HG03045 (cell line): ENCODE results near the gene PODXL.

ENCODE experiments used
- ATAC-seq: cut with Tn5 transposase; IDR thresholded peaks from one replicate; pipeline ENCODE4 v1.9.1; 2021; ENCODE audit warnings: mild to moderate bottlenecking, moderate library complexity; ENCODE audit not compliant: unreplicated experiment

The PODXL gene

DNA sequence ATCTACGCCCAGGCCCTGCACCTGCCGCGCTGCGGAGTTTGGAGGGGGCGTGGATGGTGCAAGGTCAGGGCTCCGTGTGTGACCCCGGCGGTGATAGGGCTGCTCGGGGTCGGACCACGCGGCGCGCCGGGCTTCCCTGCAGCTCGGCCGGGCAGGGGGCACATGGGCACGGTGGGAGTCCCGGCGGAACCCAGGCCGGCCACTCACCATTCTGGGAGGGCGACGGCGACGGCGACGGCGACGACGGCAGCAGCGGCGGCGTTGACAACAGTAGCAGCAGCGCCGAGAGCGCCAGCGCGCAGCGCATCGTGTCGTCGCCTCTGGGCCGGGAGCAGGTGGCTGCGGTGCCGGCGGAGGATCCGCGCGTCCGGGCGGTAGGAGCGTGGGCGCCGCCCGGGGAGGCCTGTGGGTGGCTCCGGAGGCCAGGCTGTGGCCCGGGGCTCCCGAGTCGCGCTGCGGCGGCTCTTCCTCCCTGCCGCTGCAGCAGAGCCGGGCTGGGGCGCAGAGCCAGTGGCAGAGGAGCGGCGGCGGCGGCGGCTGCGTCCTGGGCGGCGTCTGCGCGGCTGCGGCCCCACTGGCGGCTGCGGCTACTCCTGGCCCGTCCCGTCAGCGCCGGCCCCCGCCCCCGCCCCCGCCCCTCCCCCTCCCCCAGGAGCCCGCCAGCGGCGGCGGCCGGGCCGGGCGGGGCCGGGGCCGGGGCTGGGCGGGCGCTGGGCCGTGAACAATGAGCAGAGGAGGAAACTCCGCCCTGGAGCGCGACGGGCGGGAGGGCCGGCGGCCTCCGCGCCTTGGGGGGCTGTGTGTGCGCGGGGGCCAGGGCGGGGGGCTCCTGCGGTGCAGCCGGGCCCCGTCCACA, at the start of gene PODXL:
PODXL (minus strand) TSS at position 576 of the 856 bp plus-strand sequence; CDS start at position 307, 269 bp downstream.
- ATAC-seq = peak; percentile 67

DNA sequence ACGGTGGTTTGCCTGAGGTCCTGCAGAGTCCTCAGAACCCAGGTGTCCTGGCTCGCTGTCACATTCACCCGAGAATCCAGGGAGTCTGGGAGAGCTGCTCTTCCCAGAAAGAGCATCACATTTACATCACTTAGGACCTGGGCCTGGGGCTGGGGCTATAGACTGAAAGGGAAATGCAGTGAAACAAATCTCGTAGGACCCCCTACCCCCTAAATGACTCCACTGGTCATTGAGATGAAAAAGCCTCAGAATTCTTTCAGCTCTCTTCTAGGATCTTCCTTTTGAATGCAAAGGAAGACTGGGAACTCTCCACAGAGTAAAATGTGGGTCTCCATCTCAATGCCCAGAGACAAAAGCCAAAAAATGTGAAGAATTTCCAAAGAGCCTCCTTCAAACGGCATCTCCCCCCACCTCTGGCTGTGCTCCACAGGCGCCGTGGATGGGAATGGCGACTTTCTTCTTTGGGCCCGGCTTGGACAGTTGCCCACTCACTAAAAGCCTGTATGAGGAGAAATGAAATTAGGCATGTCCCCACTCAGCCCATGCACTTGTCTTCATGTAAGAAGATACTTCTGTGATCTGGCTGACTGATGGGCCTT, 49.0 kb upstream of the PODXL start:
- no peak for ATAC-seq

DNA sequence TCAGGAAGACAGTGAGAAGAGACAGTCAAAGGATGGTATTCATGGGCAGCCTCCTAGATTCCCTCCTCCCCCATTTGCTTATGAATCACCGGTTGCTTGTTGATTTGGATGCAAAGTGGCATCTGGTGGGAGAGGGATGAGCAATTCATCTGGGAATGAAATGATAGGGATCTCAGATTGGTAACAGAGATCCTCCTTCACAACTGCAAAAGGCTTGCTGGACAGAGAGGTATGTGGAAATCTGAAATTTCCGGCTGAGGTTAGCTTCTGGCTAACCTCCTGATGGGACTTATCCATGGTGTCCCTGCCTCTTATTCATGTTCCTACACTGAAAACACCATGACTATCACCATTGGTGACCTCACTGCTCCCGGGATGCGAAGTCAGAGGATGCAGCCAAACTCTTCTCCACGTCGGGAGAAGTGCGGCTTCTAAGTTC, 48.4 kb upstream of the PODXL start:
- ATAC-seq = no peak

DNA sequence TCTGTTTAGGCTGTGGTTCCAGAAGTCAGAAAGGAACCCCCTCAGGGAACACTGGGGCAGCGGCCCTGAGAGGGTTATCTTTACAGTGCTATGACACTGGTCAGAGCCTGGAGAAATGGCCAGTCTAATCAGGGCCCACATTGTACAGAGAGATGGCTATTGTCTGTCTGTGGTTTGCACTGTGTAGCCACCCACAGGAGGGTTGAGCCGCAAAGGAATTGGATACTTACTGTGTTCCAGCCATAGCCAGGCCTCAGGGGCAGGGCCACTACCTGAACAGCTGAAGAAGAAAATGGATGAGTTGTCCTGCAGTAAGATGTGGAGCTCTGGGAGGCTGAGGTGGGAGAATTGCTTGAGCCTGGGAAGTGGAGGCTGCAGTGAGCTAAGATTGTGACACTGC, 47.5 kb upstream of the PODXL start:
- ATAC-seq = no peak

DNA sequence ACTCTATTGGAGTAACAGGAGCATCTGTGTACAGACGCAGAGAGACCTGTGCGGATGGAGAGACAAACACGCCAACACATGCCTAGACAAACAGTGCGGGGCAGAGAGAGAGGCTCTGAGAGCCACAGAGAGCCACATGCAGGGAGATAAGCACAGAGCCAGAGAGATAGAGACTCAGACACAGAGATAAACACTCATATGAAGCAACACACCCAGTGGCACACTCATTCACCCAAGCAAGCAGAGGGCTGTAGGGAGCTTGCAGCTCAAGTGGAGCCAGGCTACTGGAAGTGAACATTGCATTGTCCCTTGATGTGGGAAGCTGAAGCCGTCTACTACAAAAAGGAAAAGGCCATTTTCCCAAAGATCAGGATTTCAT, 46.6 kb upstream of the PODXL start:
- ATAC-seq = no peak

DNA sequence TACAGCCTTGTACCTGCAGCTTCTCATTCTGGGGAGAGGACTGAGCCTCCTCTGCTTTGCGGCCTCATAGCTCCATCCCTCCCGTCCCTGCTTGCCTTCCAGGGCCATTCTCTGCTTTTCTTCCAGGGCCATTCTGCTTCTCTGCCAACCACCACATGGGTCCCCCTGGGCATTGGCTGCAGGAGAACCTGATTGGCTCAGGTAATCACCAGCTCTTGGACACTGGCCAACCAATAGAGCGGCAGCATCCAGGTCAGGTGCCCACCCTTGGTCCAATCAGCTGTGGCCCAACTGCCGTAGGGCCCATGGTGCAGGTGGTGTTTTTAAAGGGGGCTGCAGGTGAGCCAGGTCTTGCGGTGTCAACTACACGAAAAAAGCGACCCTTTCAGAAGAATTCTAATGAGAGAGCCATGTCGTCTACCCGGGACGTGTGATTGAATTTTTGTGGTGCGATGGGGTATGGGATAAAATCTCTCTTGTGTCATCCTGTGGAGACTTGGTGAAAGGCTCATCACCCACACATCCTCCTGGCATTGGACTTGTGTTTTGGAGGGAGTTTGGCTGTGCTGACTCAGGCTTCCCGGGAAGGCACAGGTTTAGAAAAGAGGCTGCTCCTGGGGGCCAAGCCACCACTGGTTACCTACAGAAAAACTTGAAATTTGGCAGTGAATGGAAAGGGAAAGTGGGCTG, 46.0 kb upstream of the PODXL start:
- ATAC-seq = no peak

DNA sequence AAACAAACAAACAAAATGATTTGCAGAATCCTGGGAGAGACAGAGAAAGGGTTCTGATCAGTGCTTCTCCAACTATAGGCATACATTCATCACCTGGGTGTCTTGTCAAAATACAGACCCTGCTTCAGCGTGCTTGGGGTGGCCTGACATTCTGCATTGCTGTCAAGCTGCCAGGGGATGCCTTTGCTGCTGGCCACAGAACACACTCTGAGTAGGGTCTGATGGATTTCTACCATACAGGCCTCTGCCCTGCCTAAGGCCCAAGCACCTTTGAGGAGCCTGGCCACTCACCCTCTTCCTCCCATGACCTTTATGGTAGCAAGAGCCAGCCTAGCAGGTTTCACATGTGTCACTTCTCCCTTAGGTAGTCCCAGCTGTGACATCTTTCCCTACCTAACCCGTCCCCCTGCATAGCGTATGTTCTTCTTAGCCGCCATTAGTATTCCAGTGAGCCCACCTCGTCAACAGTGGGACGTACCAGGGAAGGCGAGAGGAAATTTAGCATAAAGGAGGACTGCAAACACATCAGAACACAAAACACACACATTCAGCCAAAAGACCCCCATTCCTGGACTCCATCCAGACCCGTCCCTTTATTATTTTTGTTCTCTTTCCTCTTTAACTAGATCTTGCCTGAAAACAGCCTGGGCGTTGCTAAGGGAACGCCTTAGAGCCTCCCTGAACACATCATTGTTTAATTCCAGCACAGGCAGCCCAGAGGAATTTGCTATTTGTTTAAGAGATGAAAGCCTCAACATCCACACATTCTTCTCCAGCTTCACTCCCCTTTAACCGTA, 43.9 kb upstream of the PODXL start:
- ATAC-seq = no peak

DNA sequence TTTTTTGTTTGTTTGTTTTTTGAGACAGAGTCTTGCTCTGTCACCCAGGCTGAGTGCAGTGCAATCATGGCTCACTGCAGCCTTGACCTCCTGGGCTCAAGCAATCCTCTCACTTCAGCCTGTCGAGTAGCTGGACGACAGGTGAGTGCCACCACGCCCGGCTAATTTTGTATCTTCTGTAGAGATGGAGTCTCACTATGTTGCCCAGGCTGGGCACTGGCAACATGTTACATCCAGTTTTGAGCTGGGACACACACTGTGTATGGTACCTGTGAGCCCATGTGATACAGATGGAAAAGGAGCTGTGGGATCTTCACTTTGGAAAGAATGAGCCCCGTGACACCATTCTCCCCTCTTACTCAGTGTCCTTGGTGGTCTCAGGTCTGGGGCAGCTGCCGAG, 40.4 kb upstream of the PODXL start:
- ATAC-seq = no peak

DNA sequence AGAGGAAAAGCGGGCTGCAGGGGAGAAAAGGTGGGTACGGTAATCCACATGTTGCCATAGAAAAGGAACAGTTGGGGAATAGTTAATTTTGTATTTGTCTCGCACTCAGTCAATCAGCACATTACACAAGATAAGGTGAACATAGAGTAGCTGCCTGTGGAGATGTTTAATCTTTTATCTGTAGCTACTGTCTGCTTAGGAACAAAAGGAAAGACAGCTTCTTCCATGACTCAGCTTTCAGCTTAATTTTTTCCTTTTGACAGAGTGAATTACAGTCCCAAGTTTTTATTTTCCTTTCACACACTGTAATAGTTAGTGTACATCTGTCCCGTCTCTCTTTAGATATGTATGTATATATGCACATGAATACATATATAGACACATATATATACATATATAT, 39.3 kb upstream of the PODXL start:
- no peak for ATAC-seq

DNA sequence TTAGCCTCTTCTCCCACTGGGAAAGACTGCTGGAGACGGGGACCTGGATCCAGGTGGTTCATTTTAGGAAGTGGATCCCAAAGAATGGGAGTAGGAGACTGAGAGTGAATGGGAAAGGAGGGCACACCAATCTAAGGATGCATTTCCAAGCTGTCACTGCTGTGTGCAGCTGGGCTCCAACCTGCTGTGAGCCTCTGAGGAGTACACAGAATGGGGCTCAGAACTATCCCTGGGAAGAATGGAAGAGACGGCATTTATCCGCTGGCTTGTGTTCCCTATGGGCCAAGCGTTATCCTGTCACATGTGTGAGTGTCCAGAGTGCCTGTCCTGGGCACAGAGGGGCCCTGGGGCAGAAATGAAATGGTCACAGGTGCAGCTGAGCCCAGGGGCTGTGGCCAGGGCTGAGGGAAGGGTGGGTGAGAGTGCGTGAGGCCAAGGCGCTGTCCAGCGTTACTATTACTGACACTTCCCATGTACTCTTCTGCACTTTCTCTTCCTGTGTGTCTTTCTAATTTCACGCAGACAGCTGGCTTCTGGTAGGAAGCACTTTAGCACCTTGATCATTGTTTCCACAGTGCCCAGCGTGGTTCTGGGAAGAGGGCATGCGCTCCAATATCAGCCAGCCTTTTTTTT, 35.4 kb upstream of the PODXL start:
- no peak for ATAC-seq

DNA sequence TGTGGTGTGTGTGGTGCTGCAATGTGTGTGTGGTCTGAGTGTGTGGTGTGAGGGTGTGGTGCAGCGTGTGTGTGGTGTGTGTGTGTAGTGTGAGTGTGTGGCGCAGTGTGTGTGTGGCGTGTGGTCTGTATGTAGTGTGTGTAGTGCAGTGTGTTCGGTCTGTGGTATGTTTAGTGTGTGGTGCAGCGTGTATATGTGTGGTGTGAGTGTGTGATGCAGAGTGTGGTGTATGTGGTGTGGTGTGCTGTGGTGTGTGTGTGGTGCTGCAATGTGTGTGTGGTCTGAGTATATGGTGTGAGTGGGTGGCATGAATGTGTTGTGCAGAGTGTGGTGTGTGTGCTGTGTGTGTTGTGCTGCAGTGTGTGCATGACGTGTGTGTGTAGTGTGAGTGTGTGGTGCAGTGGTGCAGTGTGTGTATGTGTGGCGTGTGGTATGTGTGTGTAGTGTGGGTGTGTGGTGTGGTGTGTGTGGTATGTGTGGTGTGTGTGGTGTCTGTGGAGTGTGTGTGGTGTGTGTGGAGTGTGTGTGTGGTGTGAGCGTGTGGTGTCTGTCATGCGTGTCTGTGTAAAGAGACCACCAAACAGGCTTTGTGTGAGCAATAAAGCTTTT, 31.0 kb upstream of the PODXL start:
- ATAC-seq = no peak

DNA sequence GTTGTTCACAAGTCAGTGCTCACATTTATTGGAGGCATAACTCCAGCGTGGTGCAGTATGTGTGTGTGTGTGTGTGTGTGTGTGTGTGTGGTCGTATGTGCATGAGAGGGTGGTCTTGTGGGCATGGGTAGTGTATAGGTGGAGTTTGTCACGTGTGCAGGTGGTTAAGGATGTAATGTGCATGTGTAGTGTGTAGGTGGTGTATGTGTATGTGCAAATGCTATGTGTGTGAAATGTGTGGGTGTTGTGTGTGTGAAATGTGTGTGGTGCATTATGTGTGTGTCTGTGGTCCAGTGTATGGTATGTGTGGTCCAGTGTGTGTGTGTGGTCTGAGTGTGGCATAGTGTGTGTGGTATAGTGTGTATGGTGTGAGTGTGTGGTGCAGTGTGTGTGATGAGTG, 30.3 kb upstream of the PODXL start:
- ATAC-seq = no peak

DNA sequence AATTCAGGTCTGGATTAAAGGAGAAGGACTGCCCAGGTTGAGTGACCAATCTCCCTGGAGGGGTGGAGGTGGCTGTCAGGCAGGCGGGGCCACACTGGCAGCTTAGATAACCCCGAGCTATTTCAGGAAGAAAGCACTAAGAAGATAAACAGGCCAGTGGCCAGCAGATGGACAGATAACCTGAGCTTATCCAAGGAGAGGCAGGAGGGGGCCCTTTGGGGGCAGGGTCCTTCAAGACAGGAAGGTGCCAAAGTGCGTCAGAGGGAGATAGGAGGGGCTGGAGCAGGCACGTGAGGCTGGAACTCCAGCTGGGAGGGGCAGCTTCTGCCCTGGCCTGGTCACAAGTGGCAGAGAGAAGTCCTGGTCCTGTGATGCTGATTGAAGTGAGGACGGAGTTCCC, 29.8 kb upstream of the PODXL start:
- ATAC-seq = no peak

DNA sequence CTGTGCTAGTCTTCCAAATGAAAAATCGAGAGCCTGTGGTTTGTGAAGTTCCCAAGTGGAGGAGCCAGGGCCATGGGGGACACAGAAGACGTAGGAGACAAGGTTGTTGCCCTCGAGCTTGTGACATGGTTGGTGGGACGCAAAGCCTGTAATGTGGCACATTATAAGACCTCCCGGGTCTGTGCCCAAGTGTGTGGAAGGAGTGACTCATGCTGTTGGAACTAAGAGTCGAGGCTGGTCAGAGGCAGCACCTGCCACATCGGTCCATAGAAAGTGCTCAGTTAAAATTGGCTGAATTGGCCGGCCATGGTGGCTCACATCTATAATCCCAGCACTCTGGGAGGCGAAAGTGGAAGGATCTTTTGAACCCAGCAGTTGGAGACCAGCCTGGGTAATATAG, 27.0 kb upstream of the PODXL start:
- no peak for ATAC-seq

DNA sequence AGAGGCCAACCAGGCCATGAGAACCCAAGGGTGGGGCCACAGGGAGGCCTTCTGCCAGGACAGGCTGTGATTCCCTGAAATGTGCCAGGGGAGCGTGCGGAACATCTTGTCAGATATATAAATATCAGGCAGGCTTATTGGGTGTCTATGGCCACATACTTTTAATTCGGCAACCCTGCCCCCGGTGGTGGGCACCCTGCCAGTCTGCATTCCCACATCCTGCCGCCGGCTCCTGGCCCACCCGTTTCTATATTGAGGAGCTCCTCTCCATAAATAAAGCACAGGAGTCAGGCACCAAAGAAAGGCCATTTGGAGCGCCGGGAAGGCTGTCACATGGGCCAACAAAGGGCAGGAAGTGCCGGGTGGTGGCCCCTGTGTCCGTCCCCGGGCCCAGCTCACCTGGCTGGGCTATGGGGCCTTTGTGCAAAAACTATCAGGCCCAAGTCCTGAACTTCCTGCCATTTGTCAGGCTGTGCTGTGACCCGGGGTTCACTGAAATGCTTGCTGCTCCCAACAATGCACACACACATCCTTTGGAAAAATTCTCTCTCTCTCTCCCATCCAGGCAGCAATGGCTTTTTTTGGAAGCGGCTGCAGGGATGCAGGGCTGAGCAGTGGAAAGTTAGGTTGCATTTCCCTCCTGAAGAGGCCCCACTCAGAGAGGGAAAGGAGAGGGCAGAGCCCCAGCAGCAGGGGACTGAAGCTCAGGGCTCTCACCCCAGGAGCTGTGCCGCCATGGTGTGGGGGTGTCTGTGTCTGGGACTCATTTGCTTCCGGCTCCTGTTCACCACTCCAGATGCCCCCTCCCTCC, 25.0 kb upstream of the PODXL start:
- no peak for ATAC-seq

DNA sequence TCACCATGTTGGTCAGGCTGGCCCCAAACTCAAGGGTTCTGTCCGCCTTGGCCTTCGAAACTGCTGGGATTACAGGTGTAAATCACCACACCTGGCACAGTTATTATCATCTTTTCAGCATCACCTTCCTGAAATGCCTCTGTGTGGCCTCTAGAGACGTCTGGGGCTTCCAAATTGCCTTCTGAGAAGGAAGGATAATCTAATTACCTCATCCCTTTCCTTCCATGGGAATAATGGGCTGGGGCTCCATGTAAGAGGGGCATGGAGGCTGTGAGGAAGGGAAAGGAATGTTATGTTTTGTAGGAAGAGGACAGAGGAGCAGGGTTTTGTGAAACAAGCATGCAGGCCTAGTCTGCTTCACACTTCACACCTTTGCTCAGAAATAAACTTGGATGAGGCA, 22.2 kb upstream of the PODXL start:
- ATAC-seq = no peak

DNA sequence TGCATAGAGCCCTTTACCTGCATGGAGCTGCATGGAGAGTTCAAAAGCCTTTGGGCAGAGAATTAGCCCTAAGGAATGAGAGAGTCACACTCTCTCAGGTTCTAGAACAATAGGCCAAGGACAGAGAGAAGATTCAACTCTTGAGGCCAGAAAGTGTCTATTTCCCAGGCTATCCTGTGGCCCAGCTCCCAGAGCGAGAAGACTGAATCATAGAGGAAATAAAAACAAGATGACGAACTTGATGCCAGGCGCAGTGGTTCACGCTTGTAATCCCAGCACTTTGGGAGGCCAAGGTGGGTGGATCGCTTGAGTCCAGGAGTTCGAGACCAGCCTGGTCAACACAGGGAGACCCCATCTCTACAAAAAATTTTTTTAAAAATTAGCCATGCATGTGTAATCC, 18.3 kb upstream of the PODXL start:
- no peak for ATAC-seq

DNA sequence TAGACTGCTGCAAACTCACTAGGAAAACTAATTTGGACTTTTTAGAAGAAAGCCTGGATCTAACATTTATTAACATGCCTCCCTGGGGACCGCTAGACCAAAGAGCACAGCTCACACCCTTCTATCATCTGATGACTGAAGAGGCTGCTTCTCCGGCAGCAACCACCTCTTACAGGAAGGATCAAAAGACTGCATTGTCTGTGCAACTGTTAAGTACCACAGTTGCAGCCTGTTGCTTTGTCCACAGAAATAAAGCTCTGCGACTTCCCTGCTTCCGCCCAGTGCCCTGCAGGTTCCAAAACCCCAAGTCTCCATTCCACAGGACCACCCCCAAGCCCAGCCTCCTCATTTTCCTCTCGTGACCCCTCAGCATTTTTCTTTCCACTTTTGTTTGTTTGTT, 14.0 kb upstream of the PODXL start:
- ATAC-seq = no peak

DNA sequence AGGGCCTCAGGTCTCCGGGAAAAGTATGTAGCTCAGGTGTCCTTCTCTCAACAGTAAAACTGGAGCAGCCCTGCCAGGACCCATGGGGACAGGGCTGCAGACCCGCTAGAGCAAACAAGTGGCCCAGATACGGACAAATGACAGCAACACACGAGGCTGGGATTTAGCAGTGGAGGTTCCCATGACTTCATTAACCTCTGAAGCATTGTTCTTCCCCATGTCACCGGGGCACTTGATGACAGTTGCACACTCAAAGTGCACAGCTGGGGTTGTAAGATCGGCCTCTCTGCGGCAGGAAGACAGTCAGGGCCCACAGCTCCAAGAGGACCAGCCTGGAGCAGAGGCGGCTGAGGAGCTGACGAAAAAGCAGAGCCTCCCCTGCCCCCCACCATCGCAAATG, 12.5 kb upstream of the PODXL start:
- no peak for ATAC-seq

DNA sequence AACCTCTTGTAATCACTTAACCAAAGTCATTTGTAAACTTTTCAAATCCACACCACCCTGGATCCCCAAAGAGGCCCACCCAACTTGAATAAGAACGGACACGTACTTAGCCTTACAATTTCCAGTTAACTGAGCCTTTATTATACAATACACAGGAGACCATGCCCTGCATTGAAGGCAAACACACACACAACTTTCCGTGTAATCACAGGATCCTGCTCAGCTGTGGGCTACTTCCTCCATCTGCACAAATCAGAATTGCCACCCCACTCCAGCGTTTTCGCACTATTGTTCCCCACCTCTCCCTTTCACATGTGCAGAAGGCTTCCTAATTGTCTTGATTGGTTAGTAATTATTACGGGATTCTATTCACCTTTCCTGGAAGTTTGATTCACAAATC, 12.1 kb upstream of the PODXL start:
- no peak for ATAC-seq
